ENCODE data around the gene PLA2G6. TPM values are rescaled to one million over a fixed set of nuclear protein-coding genes. Genes with fewer than 3 reads are reported as not detected.

PLA2G6 gene
- total and polyA plus RNA-seq, 9 of the 15 experiments (the other 6 are each of a cell fraction or from before 2014, with no cell fraction given) = 0.11 to 12.2 (median 9.7) TPM

GRCh38 chr22:38086942-38087341, 94.7 kb downstream of the PLA2G6 start:
- no peak for ATAC-seq
- H3K79me2 ChIP-seq (ENCODE audit: control insufficient read depth, insufficient read depth, low read length) = no peaks in the 10 kb centered on the region
- ChIA-PET POLR2A (interaction anchor here (0.6 kb wide), 1 partner anchor 107 kb away, joined by 3 read pairs; no protein-coding TSS in a partner anchor), CTCF (ENCODE audit: low intra/inter-chr PET ratio) (no interaction called here)
- H2AFZ ChIP-seq (ENCODE audit: low read depth, low read length) = no peak overlapping the region
- BruUV-seq (replicated peaks) = no TSS peak
- in situ Hi-C loops (cut with MboI) = no loop called here
- no peak for FAIRE-seq
- H3K9me3 ChIP-seq (replicated peaks; ENCODE audit: control insufficient read depth, insufficient read depth, low read depth, low read length) = no peaks in the 10 kb centered on the region
- H3K36me3 ChIP-seq (ENCODE audit: control insufficient read depth, insufficient read depth, low read length) = no peaks in the 10 kb centered on the region
- H3K4me3 ChIP-seq = no peak overlapping the region
- intact Hi-C loops (cut with micrococcal nuclease) = no loop called here
- peaks cover 2 to 34% of the 10 kb centered on the region in 2 experiments; a peak in 2 of 5 replicates for H3K27me3 ChIP-seq (ENCODE audit: control insufficient read depth in 2 of 2, insufficient read depth in 2 of 2, low read length in 2 of 2)
- 20% methylated on average over 8 of the region's 13 CpGs for WGBS (ENCODE audit: insufficient coverage, low coverage, missing lambda C conversion rate)
- DNase-seq (ENCODE audit: extremely low read depth in 1 of 4, low spot score in 3 of 4) = no peak
- H3K9me1 ChIP-seq (ENCODE audit: control insufficient read depth, insufficient read depth, low read length) = no peaks in the 10 kb centered on the region
- H3K4me1 ChIP-seq (replicated peaks in 1 of 2; ENCODE audit: control insufficient read depth in 2 of 2, insufficient read depth in 2 of 2, low read length in 2 of 2) = peaks cover 0 to 42% of the 10 kb centered on the region in 2 experiments; a peak in 2 of 5 replicates
- no peak overlapping the region; a peak in 1 of 4 replicates for H3K9ac ChIP-seq (ENCODE audit: insufficient read depth in 1 of 2, low read depth in 2 of 2, low read length in 2 of 2)
- no peak overlapping the region for H3K27ac ChIP-seq (ENCODE audit: extremely low read depth, low read depth, low read length)
- TF ChIP-seq ESRRB (CRISPR knock-in tag; IDR thresholded peaks at IDR 0.05; ENCODE audit: borderline replicate concordance) = no peak
- no peak for TF ChIP-seq YY1 (IDR thresholded peaks at IDR 0.05; ENCODE audit: borderline replicate concordance in 1 of 3, control insufficient read depth in 1 of 3, extremely low read depth in 1 of 3, insufficient read depth in 3 of 3, insufficient read length in 1 of 3, insufficient replicate concordance in 2 of 3, low read depth in 1 of 3, low read length in 2 of 3)
- TF ChIP-seq NR2C1 (IDR thresholded peaks at IDR 0.05) = no peak
- peak; percentile 32; the same call in 1 of the 2 replicates for TF ChIP-seq NR2C1 (tag; IDR thresholded peaks at IDR 0.05)
- TF ChIP-seq FOXP1 (CRISPR knock-in tag; IDR thresholded peaks at IDR 0.05) = no peak
- no peak overlapping the region for H3K4me2 ChIP-seq (ENCODE audit: insufficient read depth, low read length)
- H4K20me1 ChIP-seq (replicated peaks; ENCODE audit: control insufficient read depth, insufficient read depth, low read length) = no peaks in the 10 kb centered on the region

Data from K562 (cell line).